HFFc6 (cell line): ENCODE data around the gene ETNK1. TPM values are rescaled to one million over a fixed set of nuclear protein-coding genes. Genes with fewer than 3 reads are reported as not detected.
A peak's percentile ranks its signal among the peaks of the same experiment; 100 is the strongest.

Source experiments
- DNase-seq: peaks from one replicate; pipeline ENCODE4 v3.0.0-alpha.2; 2018
- H3K27ac Mint-ChIP-seq: 2 replicates; pipeline ENCODE4 v1.8.0; 2020; ENCODE audit warnings: mild to moderate bottlenecking, mixed read lengths
- H3K27me3 Mint-ChIP-seq: 2 replicates; pipeline ENCODE4 v1.8.0; 2021; ENCODE audit warnings: mild to moderate bottlenecking, moderate library complexity, mixed read lengths; ENCODE audit not compliant: insufficient read depth
- H3K36me3 Mint-ChIP-seq: 2 replicates; pipeline ENCODE4 v1.8.0; 2021; ENCODE audit warnings: low read depth, mixed read lengths
- H3K4me1 Mint-ChIP-seq: 2 replicates; pipeline ENCODE4 v1.8.0; 2020; ENCODE audit warnings: low read depth, mixed read lengths
- H3K4me3 Mint-ChIP-seq: 2 replicates; pipeline ENCODE4 v1.8.0; 2020; ENCODE audit warnings: mild to moderate bottlenecking, moderate library complexity, mixed read lengths
- H3K9me3 Mint-ChIP-seq: 2 replicates; pipeline ENCODE4 v1.8.0; 2020; ENCODE audit warnings: mild to moderate bottlenecking, mixed read lengths
- total RNA-seq, 6 experiments: library from RNA; stranded (reverse); fragmentation: NEBNext Ultra II Directional; extraction: Animal tissue kit (Norgen Biotek cat#: 25700); gene quantifications; 2 replicates in 1 of 6; 3 replicates in 5 of 6; pipeline ENCODE4 v1.2.3, GENCODE V29; 2021
- TF ChIP-seq, protein P1 (sequence below): fragments of 200-600 bp; sonication (generic); IDR thresholded peaks from 2 replicates; pipeline ENCODE4 v1.5.0; 2021; ENCODE audit warnings: antibody characterized with exemption, mild to moderate bottlenecking

ETNK1 gene
- total RNA-seq, 6 experiments from 2014 or later: 23.7 to 33.8 (median 28.5) TPM

DNA sequence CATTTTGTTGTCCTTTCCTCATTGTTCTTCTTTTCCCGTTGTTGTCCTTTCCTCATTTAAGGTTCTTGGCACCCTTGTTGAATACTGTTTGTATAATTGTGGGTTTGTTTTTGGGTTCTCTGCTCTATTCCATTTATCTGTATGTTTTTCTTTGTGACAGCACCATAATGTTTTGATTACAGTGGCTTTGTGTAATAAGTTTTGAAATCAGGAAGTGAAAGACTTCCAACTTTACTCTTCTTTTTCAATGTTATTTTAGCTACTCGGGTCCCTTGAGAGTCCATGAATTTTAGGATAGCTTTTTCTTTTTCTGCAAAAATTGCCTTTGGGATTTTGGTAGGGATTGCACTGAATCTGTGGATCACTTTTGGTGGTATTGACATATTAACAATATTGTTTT lies 28.1 kb downstream of the ETNK1 start:
- no peaks in the 10 kb centered on the region for H3K27me3 Mint-ChIP-seq
- peaks cover 14% of the 10 kb centered on the region for H3K36me3 Mint-ChIP-seq
- H3K27ac Mint-ChIP-seq: peak overlapping the region; percentile 23; the same call in 1 of the 2 replicates
- TF ChIP-seq, protein P1, sequence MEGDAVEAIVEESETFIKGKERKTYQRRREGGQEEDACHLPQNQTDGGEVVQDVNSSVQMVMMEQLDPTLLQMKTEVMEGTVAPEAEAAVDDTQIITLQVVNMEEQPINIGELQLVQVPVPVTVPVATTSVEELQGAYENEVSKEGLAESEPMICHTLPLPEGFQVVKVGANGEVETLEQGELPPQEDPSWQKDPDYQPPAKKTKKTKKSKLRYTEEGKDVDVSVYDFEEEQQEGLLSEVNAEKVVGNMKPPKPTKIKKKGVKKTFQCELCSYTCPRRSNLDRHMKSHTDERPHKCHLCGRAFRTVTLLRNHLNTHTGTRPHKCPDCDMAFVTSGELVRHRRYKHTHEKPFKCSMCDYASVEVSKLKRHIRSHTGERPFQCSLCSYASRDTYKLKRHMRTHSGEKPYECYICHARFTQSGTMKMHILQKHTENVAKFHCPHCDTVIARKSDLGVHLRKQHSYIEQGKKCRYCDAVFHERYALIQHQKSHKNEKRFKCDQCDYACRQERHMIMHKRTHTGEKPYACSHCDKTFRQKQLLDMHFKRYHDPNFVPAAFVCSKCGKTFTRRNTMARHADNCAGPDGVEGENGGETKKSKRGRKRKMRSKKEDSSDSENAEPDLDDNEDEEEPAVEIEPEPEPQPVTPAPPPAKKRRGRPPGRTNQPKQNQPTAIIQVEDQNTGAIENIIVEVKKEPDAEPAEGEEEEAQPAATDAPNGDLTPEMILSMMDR: no peak
- DNase-seq: no peak
- H3K4me1 Mint-ChIP-seq: peaks cover 37% of the 10 kb centered on the region
- no peaks in the 10 kb centered on the region for H3K9me3 Mint-ChIP-seq
- no peak overlapping the region for H3K4me3 Mint-ChIP-seq

DNA sequence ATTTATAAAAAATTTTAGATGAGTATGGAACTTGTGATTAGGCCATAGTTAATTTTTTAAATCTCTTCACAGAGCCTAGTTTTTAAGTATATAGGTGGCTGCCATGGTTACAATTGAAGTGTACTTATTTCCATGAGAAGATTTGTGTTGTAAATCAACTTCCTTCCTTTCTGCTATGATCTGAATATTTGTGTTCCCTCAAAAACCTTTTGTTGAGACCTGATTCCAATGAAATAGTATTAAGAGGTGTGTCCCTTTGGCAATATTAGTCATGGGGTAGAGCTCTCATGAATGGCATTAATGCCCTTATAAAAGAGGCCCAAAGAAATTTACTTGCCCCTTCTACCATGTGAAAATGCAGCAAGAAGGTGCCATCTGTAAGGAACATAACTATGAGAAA lies 28.8 kb downstream of the ETNK1 start:
- Mint-ChIP-seq H3K27ac (no peak overlapping the region), H3K4me1 (peaks cover 44% of the 10 kb centered on the region)

DNA sequence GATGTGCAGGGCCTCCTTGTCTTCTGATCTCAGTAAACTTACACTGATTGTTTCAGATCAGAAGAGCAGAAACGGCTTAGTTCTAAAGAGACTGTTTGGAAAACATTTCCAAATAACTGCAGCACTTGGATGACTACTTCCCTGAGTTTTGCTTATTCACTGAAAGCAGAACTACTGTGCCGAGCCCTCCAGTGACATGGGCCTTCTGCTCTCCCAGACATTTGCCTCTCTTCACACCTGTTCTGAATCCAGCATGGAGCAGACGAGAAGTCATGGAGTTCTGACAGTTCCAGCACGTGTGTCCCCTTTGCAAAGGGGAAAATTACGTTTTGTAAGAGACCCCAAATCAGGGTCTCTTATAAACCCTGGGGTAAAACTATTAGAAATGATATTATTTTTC lies 31.4 kb downstream of the ETNK1 start:
- Mint-ChIP-seq H3K27me3 (no peaks in the 10 kb centered on the region), H3K27ac (no peak overlapping the region), H3K9me3 (no peaks in the 10 kb centered on the region), H3K36me3 (peaks cover 18% of the 10 kb centered on the region), H3K4me3 (no peak overlapping the region), H3K4me1 (peaks cover 51% of the 10 kb centered on the region)
- TF ChIP-seq, protein P1: no peak
- no peak for DNase-seq

More for the DNA sequence above, 28.8 kb downstream of the ETNK1 start:
- no peak for DNase-seq
- H3K4me3 Mint-ChIP-seq: no peak overlapping the region
- H3K27me3 Mint-ChIP-seq: no peaks in the 10 kb centered on the region
- TF ChIP-seq, protein P1: no peak
- H3K9me3 Mint-ChIP-seq: no peaks in the 10 kb centered on the region
- H3K36me3 Mint-ChIP-seq: peaks cover 18% of the 10 kb centered on the region

DNA sequence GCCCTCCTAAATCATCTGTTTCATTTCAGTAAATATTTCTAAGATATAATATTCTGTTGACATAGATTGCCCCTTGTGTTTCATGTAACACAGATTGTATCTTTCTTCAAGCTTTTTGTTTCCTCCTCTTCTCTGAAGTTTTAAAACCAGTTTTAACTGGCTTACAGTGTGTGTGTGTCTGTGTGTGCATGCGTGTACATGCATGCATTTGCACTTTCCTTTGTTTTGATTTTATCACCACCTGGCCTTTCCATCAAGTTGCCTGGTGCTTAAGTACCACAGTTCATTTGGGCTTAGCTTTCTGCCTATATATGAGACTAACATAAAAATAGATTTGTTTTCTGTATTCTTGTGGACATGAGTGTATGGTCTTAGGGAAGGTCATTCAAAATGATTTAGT lies 31.9 kb downstream of the ETNK1 start:
- TF ChIP-seq, protein P1: no peak
- Mint-ChIP-seq H3K9me3 (no peaks in the 10 kb centered on the region), H3K36me3 (peaks cover 17% of the 10 kb centered on the region)

DNA sequence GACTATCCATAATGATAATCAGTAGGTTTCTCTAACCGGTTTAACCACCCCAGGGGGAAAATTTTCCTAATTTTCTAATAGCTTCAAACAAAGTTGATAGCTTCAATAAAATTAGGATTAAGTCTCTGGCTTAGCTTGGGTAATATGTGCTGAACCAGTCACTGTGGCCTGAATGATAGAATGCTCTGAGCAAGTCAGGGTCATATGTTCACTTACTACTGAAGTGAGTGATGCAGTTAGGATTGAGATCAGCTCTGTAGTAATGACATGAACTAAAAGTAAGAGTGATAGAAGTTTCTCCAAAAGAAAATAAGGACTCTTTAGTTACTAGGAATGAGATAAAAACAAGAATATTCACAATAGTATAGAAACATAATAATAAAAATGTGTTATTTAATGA lies 32.6 kb downstream of the ETNK1 start:
- TF ChIP-seq, protein P1: no peak
- peaks cover 48% of the 10 kb centered on the region for H3K4me1 Mint-ChIP-seq
- no peaks in the 10 kb centered on the region for H3K9me3 Mint-ChIP-seq
- no peaks in the 10 kb centered on the region for H3K27me3 Mint-ChIP-seq
- H3K4me3 Mint-ChIP-seq: no peak overlapping the region
- peaks cover 12% of the 10 kb centered on the region for H3K36me3 Mint-ChIP-seq
- H3K27ac Mint-ChIP-seq: peak overlapping the region; percentile 53; the same call in 1 of the 2 replicates
- no peak for DNase-seq

More for the DNA sequence above, 31.9 kb downstream of the ETNK1 start:
- H3K27ac Mint-ChIP-seq: no peak overlapping the region
- no peak overlapping the region for H3K4me3 Mint-ChIP-seq
- no peaks in the 10 kb centered on the region for H3K27me3 Mint-ChIP-seq
- peaks cover 51% of the 10 kb centered on the region for H3K4me1 Mint-ChIP-seq
- no peak for DNase-seq

DNA sequence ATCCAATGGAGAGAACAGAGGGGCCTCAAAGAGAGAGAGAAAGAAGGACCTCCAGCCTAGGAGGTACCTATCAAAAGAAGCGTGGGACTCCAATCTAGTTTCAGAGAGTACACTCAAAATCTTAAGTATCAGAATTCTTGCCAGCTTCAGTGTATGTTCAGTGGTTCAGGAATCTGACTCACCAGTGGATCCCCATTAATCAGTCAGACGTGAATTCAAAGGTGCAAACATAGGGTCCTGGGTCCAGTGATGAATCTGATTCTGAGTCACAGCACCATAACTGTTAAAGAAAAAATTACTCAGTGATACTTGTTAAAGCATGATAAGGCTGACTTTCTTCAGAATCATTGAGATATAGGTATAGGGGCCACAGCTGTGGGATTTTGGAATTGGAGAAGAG lies 33.2 kb downstream of the ETNK1 start:
- Mint-ChIP-seq H3K27ac (peak overlapping the region; percentile 72), H3K27me3 (no peaks in the 10 kb centered on the region), H3K4me1 (peaks cover 42% of the 10 kb centered on the region), H3K36me3 (peaks cover 5% of the 10 kb centered on the region; the same call in 1 of the 2 replicates), H3K9me3 (no peaks in the 10 kb centered on the region), H3K4me3 (peak overlapping the region; percentile 11; the same call in 1 of the 2 replicates)
- peak; percentile 80 for DNase-seq
- TF ChIP-seq, protein P1: no peak
